ENCODE measurements around the gene SMIM35.

Gene SMIM35

DNA sequence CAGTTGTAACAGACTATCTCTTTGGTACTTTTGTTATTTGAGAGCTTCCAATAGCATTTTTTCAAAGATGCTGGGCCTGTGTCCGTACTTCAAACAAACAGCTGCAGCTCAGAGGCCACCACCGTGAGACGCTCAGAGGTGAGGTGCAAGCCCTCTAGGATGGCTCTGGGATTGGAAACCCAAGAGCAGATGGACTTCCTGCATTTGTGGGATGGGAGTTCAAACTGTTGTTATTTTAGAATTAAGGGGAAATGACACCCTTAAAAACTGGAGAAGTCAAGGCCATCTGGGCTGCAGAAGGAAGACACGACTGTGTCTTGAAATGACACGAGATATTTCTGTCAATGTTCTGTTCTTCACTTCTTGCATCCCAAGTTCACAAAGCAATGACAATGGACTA lies 109.7 kb downstream of the SMIM35 start:
- Histone ChIP-seq H3K4me3 (ENCODE audit: low read length) (no peak overlapping the region), H3K4me2 (ENCODE audit: low read length) (peak overlapping the region; percentile 16; the same call in 1 of the 2 replicates), H3K9me2 (replicated peaks; ENCODE audit: control insufficient read depth, low read length) (no peaks in the 10 kb centered on the region), H4K20me1 (ENCODE audit: control insufficient read depth, insufficient read depth, low read depth, low read length) (no peaks in the 10 kb centered on the region), H3K36me3 (ENCODE audit: control insufficient read depth, low read length) (peaks cover 8% of the 10 kb centered on the region; the same call in 1 of the 2 replicates), H3F3A (ENCODE audit: control insufficient read depth, insufficient read depth) (peaks cover 4% of the 10 kb centered on the region), H3K79me2 (ENCODE audit: control insufficient read depth, low read length) (no peaks in the 10 kb centered on the region), H3K4me1 (ENCODE audit: control insufficient read depth, low read length) (peaks cover 42% of the 10 kb centered on the region), H3K27ac (ENCODE audit: low read depth, low read length) (no peak overlapping the region), H3K9me3 (ENCODE audit: control insufficient read depth, insufficient read depth, low read length) (no peaks in the 10 kb centered on the region), H3K27me3 (ENCODE audit: control insufficient read depth, low read length) (no peaks in the 10 kb centered on the region)
- TF ChIP-seq EZH2phosphoT487 (IDR thresholded peaks at IDR 0.05; ENCODE audit: borderline replicate concordance, low read length): no peak
- TF ChIP-seq, protein P1, sequence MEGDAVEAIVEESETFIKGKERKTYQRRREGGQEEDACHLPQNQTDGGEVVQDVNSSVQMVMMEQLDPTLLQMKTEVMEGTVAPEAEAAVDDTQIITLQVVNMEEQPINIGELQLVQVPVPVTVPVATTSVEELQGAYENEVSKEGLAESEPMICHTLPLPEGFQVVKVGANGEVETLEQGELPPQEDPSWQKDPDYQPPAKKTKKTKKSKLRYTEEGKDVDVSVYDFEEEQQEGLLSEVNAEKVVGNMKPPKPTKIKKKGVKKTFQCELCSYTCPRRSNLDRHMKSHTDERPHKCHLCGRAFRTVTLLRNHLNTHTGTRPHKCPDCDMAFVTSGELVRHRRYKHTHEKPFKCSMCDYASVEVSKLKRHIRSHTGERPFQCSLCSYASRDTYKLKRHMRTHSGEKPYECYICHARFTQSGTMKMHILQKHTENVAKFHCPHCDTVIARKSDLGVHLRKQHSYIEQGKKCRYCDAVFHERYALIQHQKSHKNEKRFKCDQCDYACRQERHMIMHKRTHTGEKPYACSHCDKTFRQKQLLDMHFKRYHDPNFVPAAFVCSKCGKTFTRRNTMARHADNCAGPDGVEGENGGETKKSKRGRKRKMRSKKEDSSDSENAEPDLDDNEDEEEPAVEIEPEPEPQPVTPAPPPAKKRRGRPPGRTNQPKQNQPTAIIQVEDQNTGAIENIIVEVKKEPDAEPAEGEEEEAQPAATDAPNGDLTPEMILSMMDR (IDR thresholded peaks at IDR 0.05; ENCODE audit: low read depth, low read length, poor library complexity, severe bottlenecking): no peak

DNA sequence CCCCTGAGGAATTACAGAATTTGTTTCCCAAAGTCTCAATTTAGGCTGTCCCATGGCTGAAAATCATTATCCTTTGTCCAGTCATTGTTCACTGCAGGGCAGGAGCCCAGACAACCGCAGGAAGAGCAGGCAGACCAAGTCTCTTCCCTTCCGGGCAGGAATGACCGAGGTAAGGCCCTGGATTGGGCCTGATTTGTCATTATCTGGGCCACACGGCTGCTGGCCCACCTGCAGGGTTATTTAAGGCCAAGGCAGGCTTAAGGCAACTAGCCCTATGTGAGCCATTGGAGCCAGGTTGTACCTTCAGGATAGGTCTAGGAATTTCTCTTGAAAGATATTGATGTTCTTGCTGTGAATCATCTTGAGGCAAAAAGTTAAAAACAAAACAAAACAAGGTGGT lies 110.3 kb downstream of the SMIM35 start:
- no peaks in the 10 kb centered on the region for H3K27me3 ChIP-seq (ENCODE audit: control insufficient read depth, low read length)
- peaks cover 8% of the 10 kb centered on the region; the same call in 1 of the 2 replicates for H3K36me3 ChIP-seq (ENCODE audit: control insufficient read depth, low read length)
- H3K4me2 ChIP-seq (ENCODE audit: low read length): no peak overlapping the region
- H3F3A ChIP-seq (ENCODE audit: control insufficient read depth, insufficient read depth): peaks cover 4% of the 10 kb centered on the region
- no peaks in the 10 kb centered on the region for H3K9me3 ChIP-seq (ENCODE audit: control insufficient read depth, insufficient read depth, low read length)
- H3K9me2 ChIP-seq (replicated peaks; ENCODE audit: control insufficient read depth, low read length): no peaks in the 10 kb centered on the region
- no peak for TF ChIP-seq EZH2phosphoT487 (IDR thresholded peaks at IDR 0.05; ENCODE audit: borderline replicate concordance, low read length)
- TF ChIP-seq, protein P1 (IDR thresholded peaks at IDR 0.05; ENCODE audit: low read depth, low read length, poor library complexity, severe bottlenecking): no peak
- H3K4me3 ChIP-seq (ENCODE audit: low read length): no peak overlapping the region
- H3K79me2 ChIP-seq (ENCODE audit: control insufficient read depth, low read length): no peaks in the 10 kb centered on the region
- H3K27ac ChIP-seq (ENCODE audit: low read depth, low read length): no peak overlapping the region
- peaks cover 42% of the 10 kb centered on the region for H3K4me1 ChIP-seq (ENCODE audit: control insufficient read depth, low read length)
- no peaks in the 10 kb centered on the region for H4K20me1 ChIP-seq (ENCODE audit: control insufficient read depth, insufficient read depth, low read depth, low read length)

DNA sequence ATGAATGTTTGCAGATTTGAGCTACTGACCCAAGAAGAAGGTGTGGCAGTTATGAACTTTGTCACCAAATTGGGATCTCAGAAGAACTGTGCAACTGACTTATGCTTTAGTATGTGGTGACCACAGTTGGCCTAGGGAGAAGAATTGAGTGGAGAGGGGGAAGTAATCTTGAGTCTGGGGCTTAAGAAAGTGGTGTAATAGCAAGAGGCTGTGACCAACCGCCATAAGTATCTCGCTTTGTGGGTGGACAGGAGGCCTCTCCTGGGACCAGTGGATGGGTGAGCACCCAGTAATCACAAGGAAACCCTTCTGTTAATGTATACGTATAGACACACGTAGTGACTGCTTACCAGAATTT lies 113.3 kb downstream of the SMIM35 start:
- Histone ChIP-seq H3K27ac (ENCODE audit: low read depth, low read length) (no peak overlapping the region), H3K27me3 (ENCODE audit: control insufficient read depth, low read length) (no peaks in the 10 kb centered on the region), H3K36me3 (ENCODE audit: control insufficient read depth, low read length) (peaks cover 8% of the 10 kb centered on the region; the same call in 1 of the 2 replicates), H3K79me2 (ENCODE audit: control insufficient read depth, low read length) (no peaks in the 10 kb centered on the region), H3K4me2 (ENCODE audit: low read length) (no peak overlapping the region), H3K9me3 (ENCODE audit: control insufficient read depth, insufficient read depth, low read length) (no peaks in the 10 kb centered on the region), H3K4me3 (ENCODE audit: low read length) (no peak overlapping the region), H3K4me1 (ENCODE audit: control insufficient read depth, low read length) (peaks cover 35% of the 10 kb centered on the region), H3K9me2 (replicated peaks; ENCODE audit: control insufficient read depth, low read length) (no peaks in the 10 kb centered on the region), H4K20me1 (ENCODE audit: control insufficient read depth, insufficient read depth, low read depth, low read length) (no peaks in the 10 kb centered on the region), H3F3A (ENCODE audit: control insufficient read depth, insufficient read depth) (no peaks in the 10 kb centered on the region)
- TF ChIP-seq EZH2phosphoT487 (IDR thresholded peaks at IDR 0.05; ENCODE audit: borderline replicate concordance, low read length): no peak
- TF ChIP-seq, protein P1 (IDR thresholded peaks at IDR 0.05; ENCODE audit: low read depth, low read length, poor library complexity, severe bottlenecking): no peak

Measured in DOHH2 (cell line).